ENCODE data around the gene HSPA12B. TPM values are rescaled to one million over a fixed set of nuclear protein-coding genes. Genes with fewer than 3 reads are reported as not detected.

HSPA12B gene, protein sequence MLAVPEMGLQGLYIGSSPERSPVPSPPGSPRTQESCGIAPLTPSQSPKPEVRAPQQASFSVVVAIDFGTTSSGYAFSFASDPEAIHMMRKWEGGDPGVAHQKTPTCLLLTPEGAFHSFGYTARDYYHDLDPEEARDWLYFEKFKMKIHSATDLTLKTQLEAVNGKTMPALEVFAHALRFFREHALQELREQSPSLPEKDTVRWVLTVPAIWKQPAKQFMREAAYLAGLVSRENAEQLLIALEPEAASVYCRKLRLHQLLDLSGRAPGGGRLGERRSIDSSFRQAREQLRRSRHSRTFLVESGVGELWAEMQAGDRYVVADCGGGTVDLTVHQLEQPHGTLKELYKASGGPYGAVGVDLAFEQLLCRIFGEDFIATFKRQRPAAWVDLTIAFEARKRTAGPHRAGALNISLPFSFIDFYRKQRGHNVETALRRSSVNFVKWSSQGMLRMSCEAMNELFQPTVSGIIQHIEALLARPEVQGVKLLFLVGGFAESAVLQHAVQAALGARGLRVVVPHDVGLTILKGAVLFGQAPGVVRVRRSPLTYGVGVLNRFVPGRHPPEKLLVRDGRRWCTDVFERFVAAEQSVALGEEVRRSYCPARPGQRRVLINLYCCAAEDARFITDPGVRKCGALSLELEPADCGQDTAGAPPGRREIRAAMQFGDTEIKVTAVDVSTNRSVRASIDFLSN
- 10 to 100 TPM in 1 of 4 donors, 1 to 10 TPM in 3; 2.2 to 10.5 (median 7.8) TPM for total RNA-seq
- polyA plus RNA-seq = 1 to 10 TPM in 2 of 3 donors, under 1 TPM in 1; 0.69 to 7.8 (median 2.9) TPM

DNA sequence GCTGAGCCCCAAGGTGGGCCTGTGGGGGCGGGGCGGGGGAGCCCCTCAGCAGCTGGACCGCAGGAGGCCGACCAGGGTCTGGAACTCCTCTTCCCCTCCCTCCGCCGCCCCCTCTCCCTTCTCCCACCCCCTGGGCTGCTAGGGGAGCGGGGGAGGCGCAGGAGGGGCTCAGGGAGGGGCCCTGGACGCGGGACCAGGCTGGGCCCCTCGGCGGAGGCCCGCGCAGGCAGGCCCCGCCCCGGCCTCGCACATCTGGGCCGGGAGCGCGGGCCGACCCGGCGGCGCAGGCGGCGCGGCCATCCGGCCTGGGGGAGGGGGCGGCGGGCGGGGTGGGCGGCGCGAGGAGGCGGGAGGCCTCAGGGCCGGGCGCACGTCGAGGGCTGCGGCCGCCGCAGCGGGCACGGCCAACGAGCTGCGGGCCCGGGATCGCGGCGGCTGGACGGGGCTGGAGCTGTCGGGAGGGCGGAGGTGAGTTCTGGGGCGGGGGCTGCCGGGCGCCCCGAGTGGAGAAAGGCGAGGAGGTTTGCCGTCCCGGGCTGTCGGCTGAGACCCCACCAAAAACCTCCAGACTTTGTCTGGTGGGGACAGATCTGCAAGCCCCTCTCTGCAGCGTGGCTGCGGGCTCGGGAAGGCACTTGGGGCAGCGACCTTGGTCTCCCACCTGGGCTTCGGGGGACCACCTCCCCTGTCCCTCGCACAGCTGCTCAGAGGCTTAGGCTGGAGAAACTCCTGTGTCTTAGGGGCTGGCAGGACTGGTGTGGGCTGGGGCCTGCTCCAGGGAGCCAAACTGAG lies at the start of gene HSPA12B:
Gene HSPA12B, plus strand, starts transcription at position 359 of the 792 bp plus-strand sequence. CDS start 5,990 bp downstream, outside the sequence.
- Histone ChIP-seq H3K36me3 (no peaks in the 10 kb centered on the region), H3K9me3 (no peaks in the 10 kb centered on the region), H3K4me3 (peak within 1 kb of the TSS; percentile 26 to 44 (median 38)), H3K4me1 (peaks cover 0 to 9% (median 6%) of the 10 kb centered on the region in 4 donors), H3K27ac (peak within 1 kb of the TSS; percentile 31 to 74 (median 47)), H3K27me3 (peaks cover 14 to 35% (median 16%) of the 10 kb centered on the region in 3 donors)
- WGBS, 2 donors = 11% methylated on average over 66 to 67 of the region's 67 CpGs
- no peak for DNase-seq
- TF ChIP-seq POLR2A (IDR thresholded peaks at IDR 0.05) = no peak
- TF ChIP-seq, protein P1, sequence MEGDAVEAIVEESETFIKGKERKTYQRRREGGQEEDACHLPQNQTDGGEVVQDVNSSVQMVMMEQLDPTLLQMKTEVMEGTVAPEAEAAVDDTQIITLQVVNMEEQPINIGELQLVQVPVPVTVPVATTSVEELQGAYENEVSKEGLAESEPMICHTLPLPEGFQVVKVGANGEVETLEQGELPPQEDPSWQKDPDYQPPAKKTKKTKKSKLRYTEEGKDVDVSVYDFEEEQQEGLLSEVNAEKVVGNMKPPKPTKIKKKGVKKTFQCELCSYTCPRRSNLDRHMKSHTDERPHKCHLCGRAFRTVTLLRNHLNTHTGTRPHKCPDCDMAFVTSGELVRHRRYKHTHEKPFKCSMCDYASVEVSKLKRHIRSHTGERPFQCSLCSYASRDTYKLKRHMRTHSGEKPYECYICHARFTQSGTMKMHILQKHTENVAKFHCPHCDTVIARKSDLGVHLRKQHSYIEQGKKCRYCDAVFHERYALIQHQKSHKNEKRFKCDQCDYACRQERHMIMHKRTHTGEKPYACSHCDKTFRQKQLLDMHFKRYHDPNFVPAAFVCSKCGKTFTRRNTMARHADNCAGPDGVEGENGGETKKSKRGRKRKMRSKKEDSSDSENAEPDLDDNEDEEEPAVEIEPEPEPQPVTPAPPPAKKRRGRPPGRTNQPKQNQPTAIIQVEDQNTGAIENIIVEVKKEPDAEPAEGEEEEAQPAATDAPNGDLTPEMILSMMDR (IDR thresholded peaks at IDR 0.05) = no peak
- no peak for TF ChIP-seq EP300 (IDR thresholded peaks at IDR 0.05)
- no peak for TF ChIP-seq POLR2AphosphoS5 (IDR thresholded peaks at IDR 0.05)
- intact Hi-C loops (cut with DNase I) = no loop called here

DNA sequence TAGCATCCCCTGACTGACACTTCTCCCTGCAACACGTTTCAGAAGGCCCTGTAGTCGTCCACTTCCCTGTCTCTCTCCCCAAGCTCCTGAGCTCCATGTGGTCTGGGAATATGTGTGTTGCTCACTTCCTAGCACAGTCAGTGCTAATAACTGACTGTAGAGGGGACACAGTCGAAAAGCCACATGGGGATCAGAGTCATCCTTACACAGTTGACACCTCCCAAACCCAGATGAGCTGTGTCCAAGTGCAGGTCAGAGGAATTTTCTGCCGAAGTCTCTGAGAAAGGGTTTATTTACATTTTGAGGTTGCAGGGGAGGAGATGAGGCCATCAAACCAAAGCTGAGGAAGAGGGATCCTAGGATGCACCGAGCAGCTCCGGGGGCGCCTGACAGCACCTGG lies 47.1 kb upstream of the HSPA12B start:
- intact Hi-C loops (cut with DNase I) = loop anchor here (10.0 kb wide), 2 partner anchors 159 to 919 kb away; partner anchors contain the start of gene MAVS
- Histone ChIP-seq H3K27me3 (no peaks in the 10 kb centered on the region), H3K9me3 (no peaks in the 10 kb centered on the region), H3K4me3 (no peak overlapping the region), H3K27ac (peak overlapping the region in 3 of 4 donors; percentile 70 to 89 (median 79)), H3K4me1 (peaks cover 0 to 46% (median 43%) of the 10 kb centered on the region in 4 donors), H3K36me3 (no peaks in the 10 kb centered on the region)
- WGBS, 2 donors = 68 to 75% methylated on average over 7 of the region's 7 CpGs
- TF ChIP-seq, protein P1 (IDR thresholded peaks at IDR 0.05) = no peak
- TF ChIP-seq EP300 (IDR thresholded peaks at IDR 0.05) (no peak), POLR2AphosphoS5 (IDR thresholded peaks at IDR 0.05) (no peak), POLR2A (IDR thresholded peaks at IDR 0.05) (no peak)
- DNase-seq = no peak

DNA sequence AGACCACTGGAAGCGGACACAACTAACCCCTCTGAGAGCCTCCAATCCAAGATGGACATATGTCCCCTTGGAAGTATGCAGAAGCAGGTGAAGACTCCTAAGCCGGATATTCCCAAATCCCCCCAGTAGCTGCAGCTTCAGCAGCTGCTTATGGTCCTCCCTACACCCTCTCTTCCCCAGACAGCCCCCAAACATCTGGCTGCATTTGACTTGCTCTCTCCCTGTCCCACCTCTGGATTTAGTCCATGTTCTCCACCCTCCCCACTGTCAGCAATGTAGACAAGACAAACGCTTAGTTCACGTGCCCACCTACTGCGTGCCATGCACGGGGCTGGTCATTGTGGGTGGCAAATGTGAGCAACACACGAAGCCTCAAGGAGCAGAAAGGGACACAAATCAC lies 46.1 kb upstream of the HSPA12B start:
- DNase-seq = no peak
- H3K4me3 ChIP-seq = no peak overlapping the region
- WGBS, 2 donors = 57 to 77% methylated on average over 7 of the region's 7 CpGs
- intact Hi-C loops (cut with DNase I) = loop anchor here (10.0 kb wide), 2 partner anchors 158 to 918 kb away; partner anchors contain the start of gene MAVS
- H3K27me3 ChIP-seq = no peaks in the 10 kb centered on the region
- H3K9me3 ChIP-seq = no peaks in the 10 kb centered on the region
- TF ChIP-seq EP300 (IDR thresholded peaks at IDR 0.05) = no peak
- TF ChIP-seq, protein P1 (IDR thresholded peaks at IDR 0.05) = no peak
- TF ChIP-seq POLR2AphosphoS5 (IDR thresholded peaks at IDR 0.05) = no peak
- no peak for TF ChIP-seq POLR2A (IDR thresholded peaks at IDR 0.05)
- peak overlapping the region; percentile 70 to 89 (median 78) for H3K27ac ChIP-seq
- H3K36me3 ChIP-seq = no peaks in the 10 kb centered on the region
- peaks cover 0 to 38% (median 34%) of the 10 kb centered on the region in 4 donors for H3K4me1 ChIP-seq

DNA sequence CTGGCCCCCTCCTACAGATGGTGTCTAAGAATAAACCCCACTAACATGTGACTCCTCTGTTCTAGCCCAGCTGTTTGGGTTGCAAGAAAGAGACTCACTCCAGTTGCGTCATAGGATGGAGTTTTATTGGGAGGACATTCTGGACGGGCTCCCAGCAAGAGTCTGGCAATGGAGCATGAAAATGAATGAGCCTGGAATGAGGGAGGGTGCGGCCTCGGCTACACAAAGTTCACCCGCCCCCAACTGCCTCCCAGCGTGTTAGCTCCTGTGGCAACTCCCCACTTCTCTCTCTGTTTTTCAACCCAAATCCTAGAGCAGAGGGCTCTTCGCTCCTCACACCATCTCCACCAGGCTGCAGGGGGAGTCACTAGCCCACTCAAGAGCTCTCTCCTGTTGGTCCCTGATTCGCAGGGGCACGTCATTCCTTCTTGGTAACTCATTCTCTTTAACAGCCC lies 45.6 kb upstream of the HSPA12B start:
- Histone ChIP-seq H3K9me3 (no peaks in the 10 kb centered on the region), H3K27ac (peak overlapping the region; percentile 77 to 89 (median 79)), H3K36me3 (no peaks in the 10 kb centered on the region), H3K4me1 (peaks cover 0 to 38% (median 30%) of the 10 kb centered on the region in 4 donors), H3K27me3 (no peaks in the 10 kb centered on the region), H3K4me3 (no peak overlapping the region)
- intact Hi-C loops (cut with DNase I) = loop anchor here (10.0 kb wide), 2 partner anchors 158 to 918 kb away; partner anchors contain the start of gene MAVS
- peak; percentile 97 for DNase-seq
- TF ChIP-seq POLR2A (IDR thresholded peaks at IDR 0.05) = no peak
- TF ChIP-seq, protein P1 (IDR thresholded peaks at IDR 0.05) = no peak
- TF ChIP-seq POLR2AphosphoS5 (IDR thresholded peaks at IDR 0.05) = peak; percentile 73 to 93 (median 78)
- peak; percentile 69 to 95 (median 74) for TF ChIP-seq EP300 (IDR thresholded peaks at IDR 0.05)
- WGBS, 2 donors = 20 to 48% methylated on average over 9 of the region's 9 CpGs
